HPDE6-E6E7 (cell line): Measurements from ENCODE around the gene HES3.
A peak's percentile ranks its signal among the peaks of the same experiment; 100 is the strongest.

Experiments used
- DNase-seq: peaks from one replicate; pipeline ENCODE4 v3.0.0; 2011; ENCODE audit warnings: missing footprints; ENCODE audit errors: extremely low spot score

The HES3 gene

GRCh38 chr1:6245869-6246496, 2.0 kb downstream of the HES3 start:
- DNase-seq = no peak

GRCh38 chr1:6246497-6247467, 2.8 kb downstream of the HES3 start:
- peak; percentile 81 for DNase-seq

- DNase-seq = no peak
Measured at GRCh38 chr1:6247651-6248050, 3.7 kb downstream of the HES3 start.

GRCh38 chr1:6248161-6248776, 4.3 kb downstream of the HES3 start:
- no peak for DNase-seq

- DNase-seq = no peak
Measured at GRCh38 chr1:6248932-6249738, 5.2 kb downstream of the HES3 start.

- DNase-seq = no peak
Measured at GRCh38 chr1:6249739-6250689, 6.0 kb downstream of the HES3 start.

- DNase-seq = no peak
Measured at GRCh38 chr1:6251233-6251632, 7.3 kb downstream of the HES3 start.

GRCh38 chr1:6251681-6252373, 7.8 kb downstream of the HES3 start:
- DNase-seq = no peak

- DNase-seq = no peak
Measured at GRCh38 chr1:6252374-6252710, 8.4 kb downstream of the HES3 start.

GRCh38 chr1:6253380-6253779, 9.4 kb downstream of the HES3 start:
- DNase-seq = no peak

GRCh38 chr1:6254691-6255090, 10.7 kb downstream of the HES3 start:
- no peak for DNase-seq

GRCh38 chr1:6256645-6257044, 12.7 kb downstream of the HES3 start:
- no peak for DNase-seq

- DNase-seq = no peak
Measured at GRCh38 chr1:6257541-6258069, 13.6 kb downstream of the HES3 start.

- no peak for DNase-seq
Measured at GRCh38 chr1:6258675-6259074, 14.7 kb downstream of the HES3 start.

GRCh38 chr1:6259491-6260362, 15.7 kb downstream of the HES3 start:
- DNase-seq = peak; percentile 87

GRCh38 chr1:6260433-6260934, 16.5 kb downstream of the HES3 start:
- no peak for DNase-seq

- no peak for DNase-seq
Measured at GRCh38 chr1:6260961-6261614, 17.1 kb downstream of the HES3 start, which contains the start of gene GPR153. Gene GPR153, minus strand, starts transcription at chr1:6261098. Its CDS starts 6,193 bp downstream, at chr1:6254905.

GRCh38 chr1:6261615-6261995, 17.6 kb downstream of the HES3 start:
- DNase-seq = no peak
